ENCODE data around the gene POLD2.

The POLD2 gene

GRCh38 chr7:44081266-44081748 is 42.0 kb downstream of the POLD2 start:
- no peak for DNase-seq (ENCODE audit: low read depth)

- no peak for DNase-seq (ENCODE audit: low read depth)
These were observed 42.6 kb downstream of the POLD2 start for GRCh38 chr7:44080686-44081265.

GRCh38 chr7:44080118-44080517 is 43.2 kb downstream of the POLD2 start:
- DNase-seq (ENCODE audit: low read depth) = no peak

GRCh38 chr7:44079331-44080021 is 43.9 kb downstream of the POLD2 start:
- DNase-seq (ENCODE audit: low read depth) = no peak

- no peak for DNase-seq (ENCODE audit: low read depth)
These were observed 44.8 kb downstream of the POLD2 start for GRCh38 chr7:44078521-44078920.

GRCh38 chr7:44077681-44078091 is 45.7 kb downstream of the POLD2 start:
- no peak for DNase-seq (ENCODE audit: low read depth)

GRCh38 chr7:44077061-44077460 is 46.3 kb downstream of the POLD2 start:
- no peak for DNase-seq (ENCODE audit: low read depth)

GRCh38 chr7:44076101-44076895 is 47.0 kb downstream of the POLD2 start:
- no peak for DNase-seq (ENCODE audit: low read depth)

- DNase-seq (ENCODE audit: low read depth) = no peak
These were observed 47.9 kb downstream of the POLD2 start for GRCh38 chr7:44075296-44076075.

GRCh38 chr7:44074349-44074695 is 49.0 kb downstream of the POLD2 start:
- DNase-seq (ENCODE audit: low read depth) = no peak

GRCh38 chr7:44073664-44074348 is 49.5 kb downstream of the POLD2 start:
- DNase-seq (ENCODE audit: low read depth) = peak; percentile 51

- DNase-seq (ENCODE audit: low read depth) = peak; percentile 79
These were observed 50.8 kb downstream of the POLD2 start for GRCh38 chr7:44072364-44073231.

GRCh38 chr7:44071726-44072363 is 51.5 kb downstream of the POLD2 start:
- no peak for DNase-seq (ENCODE audit: low read depth)

- no peak for DNase-seq (ENCODE audit: low read depth)
These were observed 55.3 kb downstream of the POLD2 start for GRCh38 chr7:44068054-44068453.

GRCh38 chr7:44067064-44067951 is 56.0 kb downstream of the POLD2 start:
- DNase-seq (ENCODE audit: low read depth) = no peak

GRCh38 chr7:44066494-44067063 is 56.8 kb downstream of the POLD2 start:
- no peak for DNase-seq (ENCODE audit: low read depth)

- no peak for DNase-seq (ENCODE audit: low read depth)
These were observed 57.3 kb downstream of the POLD2 start for GRCh38 chr7:44066111-44066460.

- DNase-seq (ENCODE audit: low read depth) = no peak
These were observed 57.8 kb downstream of the POLD2 start, which contains the start of gene PGAM2 for GRCh38 chr7:44065431-44066110. PGAM2 (minus strand) TSS chr7:44065567; CDS start chr7:44065529, 38 bp downstream.

Measured in GM04504 (cell line).